Stimulated activated CD4-positive, alpha-beta T cell treated with anti-CD3 and anti-CD28 coated beads, Interleukin-1b, Interleukin-23, amount 100 ng/mL, for 4 hours (primary cell): ENCODE measurements around the gene CHST12.
"Not testable (repeated sequence)": the region's sequence is repeated elsewhere in the genome, so short reads cannot be mapped to it uniquely, and the experiment has no call there.

ENCODE experiments used
- DNase-seq, 2 donors: peaks; one replicate each; pipeline ENCODE4 v3.0.0-alpha.2; 2020; ENCODE audit warnings: low read depth in 2 of 2

Gene CHST12

DNA sequence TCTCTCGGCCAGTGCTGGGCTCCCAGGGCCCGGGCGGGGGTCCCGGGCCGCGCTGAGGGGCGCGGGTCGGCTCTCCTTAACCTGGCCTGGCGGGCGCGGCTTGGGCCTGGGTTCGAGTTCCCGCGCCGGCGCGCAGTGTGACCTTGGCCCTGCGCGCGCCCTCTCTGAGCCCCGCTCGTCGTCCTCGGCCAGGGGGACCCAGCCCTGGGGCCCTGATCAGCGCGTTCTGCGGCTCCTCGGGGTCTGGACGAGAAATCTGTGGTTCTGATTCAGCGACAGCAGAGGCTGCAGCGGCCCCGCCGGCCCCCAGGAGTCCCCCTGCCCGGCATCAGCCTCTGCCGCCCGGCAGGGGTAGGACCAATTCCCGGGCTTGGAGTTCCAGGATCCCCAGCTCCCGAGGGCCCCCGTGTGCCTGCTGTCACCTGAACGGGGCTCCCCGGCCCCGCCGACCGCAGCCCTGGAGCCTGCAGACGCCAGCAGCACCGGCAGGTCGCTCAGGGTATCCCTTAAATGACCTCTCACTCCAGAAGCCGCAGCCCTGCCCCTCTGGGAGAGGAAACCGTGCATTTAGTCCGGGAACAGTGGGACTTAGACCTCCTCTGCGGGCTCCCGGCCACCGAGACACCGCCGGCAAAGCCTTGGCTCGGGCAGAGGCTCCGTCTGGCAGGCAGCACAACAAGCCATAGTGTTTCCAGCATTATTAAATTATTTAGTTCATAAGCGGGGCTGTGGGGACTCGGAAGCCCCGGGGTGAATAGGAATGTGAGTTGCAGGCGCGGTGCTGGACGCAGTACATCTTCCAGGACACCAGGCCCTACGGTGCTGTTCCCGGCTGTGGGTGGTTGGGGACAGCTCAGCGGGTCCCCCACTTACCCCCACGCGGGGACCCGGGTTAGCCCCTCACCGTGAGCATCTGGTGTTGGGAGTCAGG lies 572 bp downstream of the CHST12 start:
- DNase-seq = no peak

DNA sequence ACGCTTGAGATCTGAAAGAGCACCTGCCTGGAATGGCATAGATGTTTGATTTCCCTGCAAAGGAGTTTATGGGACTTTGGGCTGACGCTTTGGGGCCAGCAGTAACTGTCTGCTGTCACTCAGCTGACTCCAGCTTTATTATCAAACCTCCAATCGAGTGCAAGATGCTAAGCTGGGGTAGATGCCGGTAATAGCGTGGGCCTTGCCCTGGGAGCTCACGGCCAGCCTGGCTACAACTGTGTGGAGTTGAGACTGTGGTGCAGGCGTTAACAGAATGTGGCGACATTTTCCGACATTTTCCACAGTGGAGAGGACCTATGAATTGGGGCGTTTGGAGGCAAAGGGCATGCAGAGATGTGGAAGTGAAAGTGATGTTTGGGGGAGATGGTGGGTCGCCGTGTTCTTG lies 1.3 kb downstream of the CHST12 start:
- no peak for DNase-seq

DNA sequence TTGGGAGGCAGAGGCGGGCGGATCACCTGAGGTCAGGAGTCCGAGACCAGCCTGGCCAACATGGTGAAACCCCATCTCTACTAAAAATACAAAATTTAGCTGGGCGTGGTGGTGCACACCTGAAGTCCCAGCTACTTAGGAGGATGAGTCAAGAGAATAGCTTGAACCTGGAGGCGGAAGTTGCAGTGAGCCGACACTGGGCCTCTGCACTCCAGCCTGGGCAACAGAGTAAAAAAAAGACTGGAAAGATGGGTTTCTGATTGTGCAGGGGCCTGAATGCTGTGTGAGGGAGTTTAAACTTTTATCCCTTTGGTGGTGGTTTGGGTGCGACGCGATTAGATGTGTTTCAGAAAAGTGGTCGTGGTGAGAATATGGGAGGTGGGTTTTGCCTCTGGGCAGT lies 1.8 kb downstream of the CHST12 start:
- DNase-seq = no peak

DNA sequence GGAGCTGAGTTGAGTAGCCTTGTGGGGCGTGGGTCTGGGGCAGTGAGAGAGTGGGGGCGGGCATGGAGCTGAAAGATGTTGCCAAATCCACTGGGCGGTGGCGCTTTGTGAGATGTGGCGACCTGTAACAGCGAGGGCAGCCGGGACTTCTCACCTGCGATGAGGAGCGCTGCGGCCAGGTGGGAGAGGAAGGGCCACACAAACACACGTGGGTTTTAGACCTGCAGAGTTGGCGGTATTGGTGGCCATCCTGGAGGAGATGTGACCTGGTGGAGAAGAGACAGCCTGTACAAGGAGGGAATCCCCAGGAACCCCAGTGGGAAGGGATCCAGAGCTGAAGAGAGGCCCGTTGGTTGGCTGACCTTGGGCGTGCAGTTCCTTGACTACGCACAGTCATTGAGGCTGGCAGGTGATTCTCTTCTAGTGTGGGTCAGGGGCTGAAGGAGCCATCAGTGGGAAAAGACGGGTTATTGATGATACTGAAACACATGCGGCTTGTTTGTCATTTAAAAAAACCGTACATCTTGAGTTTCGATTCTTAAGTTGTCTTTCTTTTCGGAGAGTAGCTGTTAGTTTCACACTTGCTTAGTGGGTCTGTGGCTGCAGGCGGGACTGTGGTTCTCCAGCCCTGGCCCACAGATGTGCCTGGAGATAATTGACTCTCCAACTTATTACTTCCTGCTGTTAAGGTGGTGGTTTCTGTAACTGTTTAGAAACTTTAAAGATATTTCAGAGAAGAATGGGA lies 2.4 kb downstream of the CHST12 start:
- no peak for DNase-seq

DNA sequence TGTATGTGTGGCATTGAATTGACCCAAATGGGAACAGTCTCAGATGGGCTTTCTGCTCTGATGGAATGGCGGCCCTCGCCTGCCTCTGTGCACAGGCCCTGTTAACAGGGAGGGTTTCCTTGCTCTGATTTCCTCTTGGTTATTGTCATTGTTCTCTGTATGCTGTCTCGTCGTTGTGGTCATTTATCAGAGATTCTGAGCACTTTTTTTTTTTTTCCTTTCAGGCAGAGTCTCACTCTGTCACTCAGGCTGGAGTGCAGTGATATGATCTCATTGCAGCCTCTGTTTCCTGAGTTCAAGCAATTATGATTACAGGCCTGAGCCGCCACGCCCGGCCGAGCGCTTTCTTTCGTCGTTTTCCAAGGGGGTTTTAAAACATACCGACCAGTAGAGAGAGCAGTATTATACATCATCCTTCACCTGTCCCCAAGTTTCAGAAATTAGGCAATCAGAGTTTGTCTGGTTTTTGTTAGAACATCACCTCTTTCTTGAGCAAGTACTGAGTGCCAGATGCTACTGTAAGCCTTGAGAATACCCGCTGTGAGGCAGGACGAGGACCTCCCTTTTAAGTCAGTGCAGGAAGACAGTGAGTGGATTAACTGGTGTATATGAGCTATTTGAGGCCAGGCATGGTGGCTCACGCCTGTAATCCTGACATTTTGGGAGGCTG lies 6.5 kb downstream of the CHST12 start:
- no peak for DNase-seq

DNA sequence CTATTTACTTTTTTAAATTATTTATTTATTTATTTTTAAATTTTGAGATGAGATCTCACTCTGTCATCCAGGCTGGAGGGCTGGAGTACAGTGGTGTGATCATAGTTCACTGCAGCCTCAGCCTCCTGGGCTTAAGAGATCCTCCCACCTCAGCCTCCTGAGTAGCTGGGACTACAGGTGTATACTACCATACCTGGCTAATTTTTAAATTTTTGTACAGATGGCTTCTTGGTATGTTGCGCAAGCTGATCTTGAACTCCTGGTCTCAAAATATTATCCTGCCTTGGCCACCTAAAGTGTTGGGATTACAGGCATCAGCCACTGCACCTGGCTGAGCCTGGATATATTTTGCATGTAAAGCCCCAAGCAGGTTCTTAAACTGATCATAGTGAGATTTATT lies 7.6 kb downstream of the CHST12 start:
- DNase-seq = no peak

DNA sequence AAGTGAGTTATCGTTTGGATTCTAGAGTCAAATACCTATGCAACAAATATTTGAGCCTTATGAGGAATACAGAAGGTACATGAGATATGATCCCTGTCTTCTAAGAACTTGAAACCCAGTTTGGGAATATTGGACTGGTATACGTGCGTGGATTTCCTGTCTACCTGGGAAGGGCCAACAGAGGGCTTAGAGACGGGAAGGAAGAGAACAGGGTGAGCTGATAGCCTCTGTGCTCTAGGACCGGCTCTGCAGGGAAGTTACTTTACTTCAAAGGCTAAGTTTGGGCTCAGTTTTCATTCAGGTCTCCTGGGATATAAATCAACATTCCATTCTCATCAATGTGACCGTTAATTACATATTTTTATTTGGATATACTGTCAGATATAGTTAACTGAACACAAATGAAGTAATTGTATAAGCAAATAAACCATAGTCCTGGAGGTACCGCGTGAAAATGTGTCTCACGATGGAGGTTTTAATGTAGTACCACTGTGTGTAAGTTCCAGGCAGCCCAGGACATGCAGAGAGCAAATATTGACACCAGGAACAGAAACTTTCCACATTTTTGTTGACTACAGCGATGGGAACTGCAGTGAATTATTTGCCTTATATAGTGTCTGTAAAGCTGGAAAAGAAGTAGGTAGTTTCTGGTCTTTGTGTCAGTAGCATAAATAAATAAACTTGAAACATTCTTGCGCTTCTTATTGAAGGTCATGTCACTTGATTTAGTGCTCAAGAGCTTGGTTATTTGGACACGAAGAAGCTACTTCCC lies 8.6 kb downstream of the CHST12 start:
- DNase-seq = no peak

DNA sequence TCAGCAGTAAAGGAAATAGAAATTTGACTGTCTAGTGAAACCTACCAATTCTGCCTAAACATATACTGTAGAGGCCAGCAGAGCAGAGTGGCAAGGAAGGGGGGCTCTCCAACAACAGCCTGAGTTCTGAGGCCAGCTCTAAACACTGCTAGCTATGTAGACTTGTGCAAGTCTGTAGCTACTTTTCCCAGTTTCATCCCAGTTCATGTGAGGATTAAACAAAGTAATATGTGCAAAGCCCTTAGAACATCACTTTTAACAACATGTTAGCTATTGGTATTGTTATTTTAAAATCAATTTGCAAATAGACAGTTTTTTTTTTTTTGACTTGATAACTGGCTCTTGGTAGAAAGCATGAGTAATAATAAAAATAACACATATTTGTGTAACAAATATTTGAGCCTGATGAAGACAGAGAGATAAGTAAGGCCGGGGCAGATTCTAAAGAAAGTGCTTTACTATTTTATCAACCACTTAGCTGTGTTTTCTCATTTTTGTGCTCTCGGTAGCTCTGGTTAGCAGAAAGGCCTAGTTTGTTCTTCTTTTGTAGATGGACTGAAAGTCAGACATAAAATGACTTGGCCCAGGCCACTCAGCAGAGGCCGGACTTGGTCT lies 9.3 kb downstream of the CHST12 start:
- no peak for DNase-seq

DNA sequence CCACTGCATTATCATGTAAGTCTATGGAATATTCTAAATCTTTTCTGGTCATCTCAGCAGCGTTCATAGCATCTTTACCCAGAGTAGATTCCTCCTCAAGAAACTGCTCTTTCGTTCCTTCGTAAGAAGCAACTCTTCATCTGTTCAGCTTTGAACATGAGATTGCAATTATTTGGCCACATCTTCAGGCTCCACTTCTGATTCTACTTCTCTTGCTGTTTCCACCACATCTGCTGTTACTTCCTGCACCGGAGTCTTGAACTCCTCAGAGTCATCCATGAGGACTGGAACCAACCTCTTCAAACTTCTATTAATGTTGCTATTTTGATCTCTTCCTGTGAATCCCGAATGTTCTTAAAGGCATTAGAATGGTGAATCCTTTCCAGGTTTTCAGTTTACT lies 12.7 kb downstream of the CHST12 start:
- DNase-seq = no peak

DNA sequence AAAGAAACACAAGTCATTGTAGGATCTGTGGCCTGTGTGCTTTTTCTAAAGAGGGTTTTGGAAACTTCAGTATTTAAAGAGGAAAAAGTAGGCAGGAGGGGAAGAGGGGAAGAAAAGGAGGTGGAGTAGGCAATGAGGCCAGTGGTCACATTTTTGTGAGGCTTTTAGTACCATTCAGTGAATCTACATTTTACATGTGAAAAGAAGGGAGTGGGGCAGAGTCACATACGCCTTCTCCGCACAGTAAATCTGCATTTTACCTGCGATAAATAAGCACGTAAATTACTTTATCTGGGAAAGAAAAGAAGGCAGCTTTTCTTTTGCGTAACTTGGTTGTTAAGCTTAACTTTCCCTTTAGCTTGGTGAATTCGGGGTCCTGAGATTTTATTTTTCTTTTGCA lies 13.2 kb downstream of the CHST12 start:
- DNase-seq = no peak

DNA sequence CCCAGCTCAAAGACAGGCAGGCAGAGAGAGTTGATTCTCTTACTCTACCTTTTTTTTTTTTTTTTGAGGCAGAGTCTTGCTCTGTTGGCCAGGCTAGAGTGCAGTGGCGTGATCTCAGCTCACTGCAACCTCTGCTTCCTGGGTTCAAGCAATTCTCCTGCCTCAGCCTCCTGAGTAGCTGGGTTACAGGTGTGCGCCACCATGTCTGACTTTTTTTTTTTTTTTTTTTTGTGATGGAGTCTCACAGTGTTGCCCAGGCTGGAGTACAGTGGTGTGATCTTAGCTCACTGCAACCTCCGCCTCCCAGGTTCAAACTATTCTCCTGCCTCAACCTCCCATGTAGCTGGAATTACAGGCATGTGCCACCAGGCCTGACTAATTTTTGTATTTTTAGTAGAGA lies 13.8 kb downstream of the CHST12 start:
- not testable (repeated sequence) for DNase-seq

DNA sequence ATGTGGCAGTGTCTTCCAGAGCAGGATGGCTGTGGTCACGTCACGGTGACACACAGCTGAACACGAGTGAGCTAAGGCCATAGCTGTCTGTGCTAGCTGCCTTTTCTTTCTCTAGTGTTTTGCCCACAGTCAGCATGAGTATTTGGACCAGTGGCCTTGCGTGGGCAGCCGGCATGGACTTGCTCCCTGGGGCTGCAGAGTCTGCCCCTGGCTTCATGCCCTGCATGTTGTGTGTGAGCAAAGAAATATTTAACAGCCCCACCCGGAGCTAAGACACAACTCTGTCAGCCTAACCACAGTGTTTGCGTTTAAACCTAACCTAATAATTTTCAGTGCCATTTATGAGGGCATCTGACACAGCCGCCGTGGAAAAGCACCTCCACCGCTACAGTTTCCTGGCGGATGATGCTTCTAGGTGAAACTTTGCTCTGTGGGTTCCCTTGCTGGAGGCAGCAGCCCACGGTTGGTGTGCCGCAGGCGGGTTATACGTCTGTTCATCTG lies 14.6 kb downstream of the CHST12 start:
- no peak for DNase-seq

DNA sequence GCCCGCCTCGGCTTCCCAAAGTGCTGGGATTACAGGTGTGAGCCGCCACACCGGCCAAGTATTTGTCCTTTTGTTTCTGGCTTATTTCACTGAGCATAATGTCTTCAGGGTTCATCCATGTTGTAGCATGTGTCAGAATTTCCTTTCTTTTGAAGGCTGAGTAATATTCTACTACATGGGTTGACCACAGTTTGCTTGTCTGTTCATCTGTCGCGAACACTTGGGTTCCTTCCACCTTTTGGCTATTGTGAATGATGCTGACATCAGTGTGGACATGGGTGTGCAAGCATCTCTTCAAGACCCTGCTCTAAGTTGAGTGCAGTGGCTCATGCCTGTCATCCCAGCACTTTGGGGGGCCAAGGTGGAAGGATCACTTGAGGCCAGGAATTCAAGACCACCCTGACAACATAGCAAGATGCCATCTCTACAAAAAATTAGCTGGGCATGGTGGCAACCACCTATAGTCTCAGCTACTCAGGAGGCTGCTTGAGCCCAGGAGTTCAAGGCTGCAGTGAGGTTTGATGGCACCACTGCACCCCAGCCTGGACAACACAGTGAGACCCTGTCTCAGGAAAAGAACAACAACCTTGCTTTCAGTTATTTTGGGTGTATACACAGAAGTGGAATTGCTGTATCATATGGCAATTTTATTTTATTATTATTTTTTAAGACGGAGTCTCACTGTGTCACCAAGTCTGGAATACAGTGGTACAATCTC lies 17.0 kb downstream of the CHST12 start:
- no peak for DNase-seq

DNA sequence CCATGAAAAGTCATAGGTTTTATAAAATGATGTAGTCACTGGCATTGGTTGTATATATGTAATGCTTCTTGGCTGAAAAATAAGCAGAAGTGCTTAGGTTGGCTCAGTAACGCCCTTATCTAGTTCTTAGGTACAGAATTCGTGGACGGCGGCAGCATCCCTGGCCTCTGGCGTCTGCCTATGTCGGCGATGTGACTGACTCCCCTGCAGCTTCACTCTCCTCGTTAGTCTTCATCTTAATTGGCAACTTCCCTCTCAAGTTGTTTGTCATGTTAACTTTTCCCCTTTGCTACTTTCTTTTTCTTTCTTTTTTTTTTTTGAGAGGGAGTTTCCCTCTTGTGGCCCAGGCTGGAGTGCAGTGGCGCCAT lies 18.5 kb downstream of the CHST12 start:
- no peak for DNase-seq

DNA sequence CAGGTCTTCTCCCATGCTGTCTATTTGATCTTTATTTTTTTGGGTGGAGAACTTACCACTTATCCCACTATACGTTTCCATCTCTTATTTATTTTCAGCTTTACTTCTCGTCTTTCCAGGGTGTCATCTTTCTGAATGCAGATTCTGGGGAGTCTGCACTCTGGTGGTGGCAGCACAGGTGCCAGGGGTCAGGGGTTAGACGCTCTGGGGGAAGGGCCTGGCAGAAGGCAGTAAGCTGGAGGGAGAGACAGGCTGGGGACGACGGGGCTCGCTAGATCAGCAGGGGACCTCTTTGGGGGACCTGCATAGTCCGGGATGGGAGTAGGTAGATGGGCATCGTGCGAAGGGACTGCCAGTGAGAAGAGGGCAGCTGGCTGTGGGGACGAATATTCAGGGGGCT lies 22.3 kb downstream of the CHST12 start:
- no peak for DNase-seq

DNA sequence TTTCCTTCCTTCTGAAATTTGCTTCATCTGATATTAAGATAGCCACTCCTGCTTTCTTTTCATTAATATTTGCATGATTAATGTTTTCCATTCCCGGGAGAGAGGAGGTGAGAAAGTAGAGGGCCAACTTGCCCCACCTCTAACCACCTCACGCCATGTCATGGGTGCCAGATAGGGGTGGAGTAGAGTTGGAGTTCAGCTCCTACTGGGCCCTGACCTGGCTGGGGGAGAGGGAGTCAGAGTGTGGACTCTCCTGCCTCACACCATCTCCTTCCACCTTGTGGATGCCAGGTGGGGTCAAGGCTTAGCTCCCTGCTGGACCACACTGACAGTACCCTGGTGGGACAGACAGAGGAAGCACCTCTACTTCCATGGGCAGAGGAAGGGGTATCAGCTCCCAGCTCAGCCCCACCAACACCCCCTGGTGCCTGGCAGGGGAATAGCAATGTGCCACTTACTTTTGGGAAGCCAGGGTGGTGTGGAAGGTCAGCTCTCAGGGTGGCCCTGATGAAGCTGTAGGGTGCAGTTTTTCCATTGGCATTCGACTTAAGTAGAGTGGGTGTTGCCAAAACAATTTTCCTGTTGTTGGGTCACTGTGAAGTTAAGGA lies 28.0 kb downstream of the CHST12 start:
- peak; percentile 22 to 28 for DNase-seq

DNA sequence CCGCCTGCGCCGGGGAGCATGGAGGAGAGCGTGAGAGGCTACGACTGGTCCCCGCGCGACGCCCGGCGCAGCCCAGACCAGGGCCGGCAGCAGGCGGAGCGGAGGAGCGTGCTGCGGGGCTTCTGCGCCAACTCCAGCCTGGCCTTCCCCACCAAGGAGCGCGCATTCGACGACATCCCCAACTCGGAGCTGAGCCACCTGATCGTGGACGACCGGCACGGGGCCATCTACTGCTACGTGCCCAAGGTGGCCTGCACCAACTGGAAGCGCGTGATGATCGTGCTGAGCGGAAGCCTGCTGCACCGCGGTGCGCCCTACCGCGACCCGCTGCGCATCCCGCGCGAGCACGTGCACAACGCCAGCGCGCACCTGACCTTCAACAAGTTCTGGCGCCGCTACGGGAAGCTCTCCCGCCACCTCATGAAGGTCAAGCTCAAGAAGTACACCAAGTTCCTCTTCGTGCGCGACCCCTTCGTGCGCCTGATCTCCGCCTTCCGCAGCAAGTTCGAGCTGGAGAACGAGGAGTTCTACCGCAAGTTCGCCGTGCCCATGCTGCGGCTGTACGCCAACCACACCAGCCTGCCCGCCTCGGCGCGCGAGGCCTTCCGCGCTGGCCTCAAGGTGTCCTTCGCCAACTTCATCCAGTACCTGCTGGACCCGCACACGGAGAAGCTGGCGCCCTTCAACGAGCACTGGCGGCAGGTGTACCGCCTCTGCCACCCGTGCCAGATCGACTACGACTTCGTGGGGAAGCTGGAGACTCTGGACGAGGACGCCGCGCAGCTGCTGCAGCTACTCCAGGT lies 29.7 kb downstream of the CHST12 start:
- no peak for DNase-seq

DNA sequence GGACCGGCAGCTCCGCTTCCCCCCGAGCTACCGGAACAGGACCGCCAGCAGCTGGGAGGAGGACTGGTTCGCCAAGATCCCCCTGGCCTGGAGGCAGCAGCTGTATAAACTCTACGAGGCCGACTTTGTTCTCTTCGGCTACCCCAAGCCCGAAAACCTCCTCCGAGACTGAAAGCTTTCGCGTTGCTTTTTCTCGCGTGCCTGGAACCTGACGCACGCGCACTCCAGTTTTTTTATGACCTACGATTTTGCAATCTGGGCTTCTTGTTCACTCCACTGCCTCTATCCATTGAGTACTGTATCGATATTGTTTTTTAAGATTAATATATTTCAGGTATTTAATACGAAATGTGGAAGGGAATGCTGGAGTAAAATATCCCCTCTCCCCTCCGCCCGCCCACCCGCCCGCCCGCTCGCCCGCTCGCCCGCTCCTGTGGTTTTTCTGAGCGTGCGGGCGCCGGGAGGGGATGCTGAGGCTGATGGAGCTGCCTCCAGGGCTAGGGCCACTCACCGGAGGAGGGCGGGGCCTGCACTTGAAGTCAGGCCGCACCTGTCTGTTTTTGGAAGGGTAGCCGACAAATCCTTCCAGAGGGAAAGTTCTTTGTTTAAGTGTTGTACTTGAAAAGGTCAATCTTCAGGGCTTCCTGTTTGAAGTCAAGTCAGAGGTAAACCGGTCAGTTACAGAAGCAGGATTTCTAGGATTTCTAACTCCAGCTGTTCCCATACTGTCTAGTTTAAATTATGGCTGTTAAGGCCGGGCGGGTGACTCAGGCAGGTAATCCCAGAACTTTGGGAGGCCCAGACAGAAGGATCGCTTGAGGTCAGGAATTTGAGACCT lies 30.5 kb downstream of the CHST12 start:
- no peak for DNase-seq
